ENCODE data around the gene AUTS2.

Gene AUTS2

GRCh38 chr7:70294211-70294911 is 696.1 kb downstream of the AUTS2 start:
- no peak for DNase-seq

GRCh38 chr7:70298780-70299471 is 700.7 kb downstream of the AUTS2 start:
- DNase-seq: no peak

- DNase-seq: no peak
These were observed 701.2 kb downstream of the AUTS2 start for GRCh38 chr7:70299472-70299807.

GRCh38 chr7:70301673-70302185 is 703.5 kb downstream of the AUTS2 start:
- no peak for DNase-seq

DNA sequence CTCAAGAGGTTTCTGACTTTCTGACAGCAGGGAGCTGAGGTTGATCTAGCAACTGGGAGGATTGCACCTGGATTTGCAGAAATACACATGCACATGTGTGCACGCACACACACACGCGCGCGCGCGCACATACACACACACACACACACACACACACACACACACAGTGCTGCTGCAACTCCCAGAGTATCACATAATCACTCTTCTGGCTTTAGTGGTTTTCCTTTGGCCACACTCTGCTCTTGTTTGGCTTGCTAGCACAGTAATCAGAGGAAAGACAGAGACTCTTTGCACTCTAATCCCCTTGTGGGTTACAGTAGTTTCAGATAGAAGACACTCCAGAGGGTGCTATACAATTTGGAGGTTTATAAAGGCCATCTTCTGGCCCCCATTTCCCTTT is 705.0 kb downstream of the AUTS2 start:
- DNase-seq: no peak

DNA sequence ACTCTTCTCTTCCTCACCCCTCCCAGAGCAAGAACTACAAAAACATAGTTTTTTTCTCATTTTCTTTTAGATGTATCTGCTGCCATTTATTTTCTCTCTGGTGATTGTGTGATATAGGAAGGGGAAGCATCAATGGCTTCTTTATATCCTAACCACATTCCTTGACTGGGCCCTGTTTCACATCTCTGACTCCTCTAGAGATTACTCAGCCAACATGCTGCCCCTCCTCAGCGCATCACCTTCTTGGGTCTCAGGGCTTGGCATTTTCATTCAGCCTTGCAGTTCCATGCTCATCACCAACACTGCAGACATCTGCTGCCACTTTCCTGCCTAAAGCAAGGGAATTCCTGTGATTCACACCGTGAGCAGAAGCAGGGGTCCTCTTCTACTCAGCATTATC is 705.5 kb downstream of the AUTS2 start:
- DNase-seq: no peak

DNA sequence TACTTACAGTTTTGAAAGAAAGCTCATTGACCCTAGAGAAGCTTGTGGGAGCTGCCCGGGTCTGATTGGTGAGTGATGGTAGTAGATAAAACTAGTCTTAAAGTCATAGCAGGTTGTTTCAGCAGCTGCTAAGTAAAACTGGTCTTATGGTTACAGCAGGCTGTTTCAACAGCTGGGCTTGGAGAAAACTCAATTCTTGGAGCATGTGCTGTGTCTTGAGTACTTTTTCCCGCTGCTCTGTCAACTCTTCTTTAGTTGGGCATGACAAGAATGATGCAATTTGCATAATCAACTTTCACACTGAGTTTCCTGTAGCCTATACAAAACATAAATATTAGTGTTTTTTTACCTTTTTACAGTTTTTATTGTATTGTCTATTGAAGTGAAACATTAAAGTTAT is 707.9 kb downstream of the AUTS2 start:
- DNase-seq: no peak

DNA sequence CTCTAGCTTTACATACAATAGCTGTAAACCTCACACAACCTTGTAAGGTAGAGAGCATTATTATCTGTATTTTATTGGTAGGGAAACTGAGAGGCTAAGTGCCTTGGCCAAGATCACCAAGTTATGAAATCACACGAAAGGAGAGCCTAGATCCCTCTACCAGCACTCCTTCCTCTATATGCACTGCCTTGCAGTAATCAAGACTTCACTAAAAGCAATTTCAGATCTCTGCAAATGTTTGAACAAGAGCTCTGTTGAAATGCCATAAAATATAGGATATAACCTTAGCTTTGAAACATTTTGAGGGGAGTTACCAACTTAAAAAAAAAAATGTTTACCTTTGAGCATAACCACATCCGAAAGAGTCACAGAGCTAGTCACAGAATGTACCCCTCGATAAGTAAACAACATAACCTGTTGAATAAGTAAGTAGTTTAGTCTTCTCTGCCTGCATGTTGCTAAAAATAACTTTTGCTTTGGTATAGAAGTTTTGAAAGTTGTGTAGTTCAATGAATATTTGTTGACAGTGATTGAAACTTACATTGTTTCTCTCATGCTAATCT is 709.4 kb downstream of the AUTS2 start:
- no peak for DNase-seq

DNA sequence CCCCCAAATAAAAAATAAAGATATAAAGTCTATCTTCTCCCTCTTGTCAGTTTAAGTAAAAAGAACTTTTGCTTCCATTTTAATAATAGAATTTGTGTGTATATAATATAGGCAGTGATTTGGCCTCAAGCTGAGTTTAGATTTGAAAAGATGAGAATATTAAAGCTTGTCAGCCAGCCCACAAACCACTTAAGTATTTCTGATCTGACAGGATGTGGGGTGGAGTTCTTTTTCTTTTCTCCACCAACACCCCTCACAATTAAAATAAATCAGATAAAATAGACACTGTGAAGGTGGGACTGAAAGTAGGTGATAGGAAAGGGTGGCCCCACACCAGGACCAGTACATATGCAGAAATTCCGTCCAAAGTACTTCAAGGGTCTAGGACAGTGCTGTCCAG is 714.1 kb downstream of the AUTS2 start:
- no peak for DNase-seq

- no peak for DNase-seq
These were observed 715.0 kb downstream of the AUTS2 start for GRCh38 chr7:70313271-70313670.

DNA sequence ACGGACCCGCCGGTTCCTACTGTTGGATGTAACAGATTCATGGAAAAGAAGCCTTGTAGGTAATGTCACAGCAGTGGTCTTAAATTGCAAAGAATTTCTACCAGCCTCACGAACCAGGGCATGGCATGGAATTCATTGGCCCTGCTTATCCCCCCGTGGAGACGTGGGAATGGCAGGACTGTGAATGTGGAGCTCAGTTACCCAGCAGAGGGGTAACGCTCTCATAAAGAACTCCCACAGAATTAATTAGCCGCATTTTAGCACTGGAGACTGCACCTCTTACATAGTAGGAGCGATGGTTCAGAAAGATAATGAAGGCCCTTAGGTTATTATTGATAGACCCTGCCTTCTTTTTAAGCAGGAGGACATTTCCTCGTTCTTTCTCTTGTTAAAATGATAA is 715.4 kb downstream of the AUTS2 start:
- no peak for DNase-seq

DNA sequence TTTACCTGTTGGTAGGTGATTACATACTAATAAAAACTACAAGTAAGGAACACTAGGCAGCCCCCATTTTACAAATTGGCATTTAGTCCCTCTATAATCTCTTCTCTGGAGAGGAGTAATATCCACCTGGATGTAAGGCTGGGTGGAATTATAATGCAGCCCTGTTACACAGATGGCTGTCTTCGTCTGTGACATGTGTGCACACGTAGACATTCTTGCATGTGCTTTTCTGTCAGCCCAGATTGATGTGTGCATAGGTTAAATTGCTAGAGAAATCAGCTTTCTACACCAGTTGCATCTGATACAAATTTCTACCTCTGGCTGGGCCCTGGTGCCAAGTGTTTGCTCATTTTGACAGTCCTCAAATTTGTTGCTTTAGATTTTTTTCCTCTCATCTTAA is 715.9 kb downstream of the AUTS2 start:
- DNase-seq: no peak

GRCh38 chr7:70316745-70317144 is 718.5 kb downstream of the AUTS2 start:
- no peak for DNase-seq

GRCh38 chr7:70317356-70317755 is 719.1 kb downstream of the AUTS2 start:
- peak; percentile 20 for DNase-seq

DNA sequence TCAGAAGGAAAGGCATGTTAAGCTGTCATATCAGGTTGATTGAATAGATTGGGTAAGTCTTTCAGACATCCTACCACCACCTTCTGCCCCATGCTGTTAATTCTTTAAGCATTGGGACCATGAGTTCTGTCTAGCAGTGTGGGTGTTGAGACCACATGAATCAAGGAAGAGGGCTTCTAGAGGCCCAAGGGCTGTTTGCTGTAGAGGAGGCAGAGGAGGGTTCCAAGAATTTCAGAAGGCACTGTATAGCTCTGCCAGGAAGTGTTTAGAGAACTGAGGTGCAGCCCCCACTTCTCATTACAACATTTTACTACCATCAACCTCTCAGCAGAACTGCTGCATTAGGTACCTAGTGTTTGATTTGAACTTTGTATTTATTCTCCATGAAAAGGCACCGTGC is 720.2 kb downstream of the AUTS2 start:
- DNase-seq: no peak

GRCh38 chr7:70319057-70319456 is 720.8 kb downstream of the AUTS2 start:
- DNase-seq: no peak

DNA sequence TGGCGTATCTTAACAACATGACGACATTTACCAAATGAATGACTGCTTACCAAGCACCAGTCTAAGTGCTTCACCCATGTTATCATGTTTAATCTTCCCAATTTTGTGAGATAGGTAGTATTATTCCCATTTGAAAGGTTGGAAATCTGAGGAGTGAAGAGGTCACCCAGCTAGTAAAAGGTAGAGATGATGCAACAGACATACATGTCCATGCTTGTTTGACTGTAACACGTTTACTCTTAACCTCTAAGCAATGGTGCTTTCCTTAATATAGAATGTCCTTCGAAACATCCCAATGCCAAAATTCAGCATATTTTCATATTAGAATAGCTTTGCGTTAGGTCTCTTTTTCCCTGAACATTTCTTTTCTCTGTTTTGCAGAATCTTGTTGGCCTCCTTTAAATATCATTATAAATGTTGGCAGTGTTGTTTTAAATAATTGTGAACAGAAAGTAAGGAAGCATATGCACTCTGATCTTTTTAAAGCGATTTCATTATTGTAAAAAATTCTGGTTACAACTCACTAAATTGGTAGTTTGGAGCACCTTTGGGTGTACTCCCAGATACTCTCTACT is 722.8 kb downstream of the AUTS2 start:
- no peak for DNase-seq

DNA sequence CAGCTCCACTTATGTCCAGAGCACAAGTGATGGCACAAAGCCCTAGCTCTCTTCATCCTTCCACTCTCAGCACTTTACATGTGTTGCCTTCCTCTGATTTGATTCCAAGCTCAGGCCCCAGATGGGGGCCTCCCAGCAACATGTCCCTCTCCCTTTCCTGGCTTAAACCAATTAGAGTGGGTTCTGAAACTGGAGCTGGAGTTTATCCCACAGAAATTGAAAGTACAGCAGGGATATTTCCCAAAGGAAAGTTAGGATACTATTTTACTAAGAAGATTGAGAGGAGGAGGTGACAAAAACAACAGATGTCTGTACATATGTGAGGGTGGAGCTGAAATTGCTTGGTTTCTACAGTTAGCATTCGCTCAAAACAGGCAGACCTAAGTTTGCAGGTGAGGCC is 724.6 kb downstream of the AUTS2 start:
- DNase-seq: no peak

GRCh38 chr7:70325509-70326101 is 727.3 kb downstream of the AUTS2 start:
- no peak for DNase-seq

- no peak for DNase-seq
These were observed 736.0 kb downstream of the AUTS2 start for GRCh38 chr7:70334295-70334694.

DNA sequence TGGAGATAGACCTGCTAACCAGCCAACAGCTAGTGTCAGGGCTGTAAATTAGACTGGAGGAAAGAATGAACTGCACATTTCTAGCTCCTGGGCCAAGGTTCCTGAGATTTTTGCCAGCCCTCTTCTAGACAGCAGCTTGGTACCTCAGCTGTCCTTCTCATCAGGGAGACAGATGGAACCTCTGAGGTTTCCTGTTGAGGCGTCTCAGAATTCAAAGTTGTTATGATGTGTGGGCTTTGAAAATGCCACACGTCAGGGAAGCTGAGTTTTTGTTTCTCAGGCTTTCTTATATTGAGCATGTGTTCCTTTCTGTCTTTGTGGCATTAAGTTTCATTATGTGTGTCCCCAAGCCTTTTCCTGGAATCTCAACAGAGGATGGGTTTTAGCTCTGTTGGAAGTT is 736.6 kb downstream of the AUTS2 start:
- DNase-seq: no peak

- DNase-seq: no peak
These were observed 738.3 kb downstream of the AUTS2 start for GRCh38 chr7:70336536-70336935.

GRCh38 chr7:70338015-70338414 is 739.7 kb downstream of the AUTS2 start:
- no peak for DNase-seq

DNA sequence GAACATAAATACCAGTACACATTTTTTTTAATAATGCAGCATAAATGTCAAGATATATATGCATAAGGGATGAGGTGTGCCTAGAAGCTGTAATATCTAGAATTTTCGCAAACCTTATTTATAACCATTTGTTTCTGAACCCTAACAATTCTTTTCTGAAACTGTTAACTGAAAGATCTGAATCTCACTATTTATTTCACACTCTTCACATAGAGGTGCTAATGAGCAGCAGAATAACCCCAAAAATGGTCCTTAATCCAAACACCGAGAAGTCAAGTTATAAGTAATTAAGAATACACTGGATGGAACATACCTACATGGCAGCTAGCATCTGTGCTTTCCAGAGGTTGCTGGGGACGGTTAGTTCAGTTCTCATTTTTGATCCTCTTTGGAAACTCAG is 742.0 kb downstream of the AUTS2 start:
- DNase-seq: no peak
